Nephron (organoid): Measurements from ENCODE around the gene CFAP97D2.
A peak's percentile ranks its signal among the peaks of the same experiment; 100 is the strongest.

Experiments
- H3K27ac Mint-ChIP-seq, 3 experiments: 2 replicates each; pipeline ENCODE4 v1.8.0; 2020; ENCODE audit warnings: mixed read lengths in 3 of 3, mild to moderate bottlenecking in 2 of 3, moderate library complexity in 1 of 3
- H3K27me3 Mint-ChIP-seq: 2 replicates; pipeline ENCODE4 v1.8.0; 2021; ENCODE audit warnings: low read depth, mild to moderate bottlenecking, moderate library complexity, mixed read lengths
- H3K36me3 Mint-ChIP-seq: 2 replicates; pipeline ENCODE4 v1.8.0; 2020; ENCODE audit warnings: low read depth, mixed read lengths
- H3K4me1 Mint-ChIP-seq: 2 replicates; pipeline ENCODE4 v1.8.0; 2020; ENCODE audit warnings: mixed read lengths
- H3K4me3 Mint-ChIP-seq, 3 experiments: 2 replicates each; pipeline ENCODE4 v1.8.0; 2020; ENCODE audit warnings: mild to moderate bottlenecking in 3 of 3, mixed read lengths in 3 of 3, moderate library complexity in 2 of 3
- H3K9me3 Mint-ChIP-seq: 2 replicates; pipeline ENCODE4 v1.8.0; 2020; ENCODE audit warnings: mixed read lengths
- TF ChIP-seq, protein P1 (sequence below), 3 experiments: fragments of 200-600 bp; sonication (generic); IDR thresholded peaks; one replicate each; pipeline ENCODE4 v1.5.0; 2021; ENCODE audit warnings: antibody characterized with exemption in 3 of 3; ENCODE audit not compliant: unreplicated experiment in 3 of 3

CFAP97D2 gene

DNA sequence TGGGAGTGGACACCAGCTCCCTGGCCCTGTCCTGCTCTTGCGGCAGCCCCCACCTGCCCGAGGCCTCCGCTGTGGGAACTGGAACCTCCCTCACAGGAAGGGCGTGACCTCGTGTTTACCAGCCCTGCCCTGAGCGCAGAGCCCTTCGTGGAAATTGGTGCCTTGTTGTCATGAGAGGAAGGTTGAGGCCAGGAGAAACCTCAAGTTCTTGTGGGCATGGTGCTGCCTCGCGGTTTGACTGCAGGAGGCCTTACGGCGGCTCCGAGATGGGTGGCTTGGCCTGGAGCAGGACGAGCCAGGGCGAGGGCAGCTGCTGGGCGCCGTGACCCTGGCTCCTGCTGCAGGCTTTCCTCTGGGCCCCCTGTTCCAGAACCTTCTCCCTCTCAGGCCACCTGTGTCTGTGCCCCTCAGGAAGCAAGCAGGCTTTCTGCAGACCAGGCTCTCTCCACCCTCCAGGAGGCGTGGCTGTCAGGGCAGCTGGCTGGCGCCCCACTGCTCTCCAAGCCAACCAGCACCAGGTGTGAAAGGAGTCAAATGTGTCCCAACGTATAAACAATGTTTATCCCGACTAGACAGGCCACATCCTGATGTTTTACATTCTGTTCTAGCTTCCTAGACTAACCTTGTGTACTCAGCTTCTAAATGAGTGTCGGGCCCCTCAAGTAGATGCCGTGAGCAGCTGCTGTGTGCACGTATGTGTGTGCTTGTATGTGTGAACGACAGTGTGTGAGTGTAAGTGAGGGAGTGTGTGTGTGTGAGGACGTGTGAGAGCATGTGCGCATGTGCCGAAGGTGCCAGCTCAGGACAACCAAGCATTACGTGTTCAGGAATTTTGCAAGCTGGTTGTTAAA is 36.2 kb upstream of the CFAP97D2 start:
- Mint-ChIP-seq H3K27ac (no peak overlapping the region), H3K4me1 (no peaks in the 10 kb centered on the region), H3K9me3 (no peaks in the 10 kb centered on the region), H3K4me3 (no peak overlapping the region), H3K36me3 (no peaks in the 10 kb centered on the region), H3K27me3 (peaks cover 15% of the 10 kb centered on the region)
- TF ChIP-seq, protein P1, sequence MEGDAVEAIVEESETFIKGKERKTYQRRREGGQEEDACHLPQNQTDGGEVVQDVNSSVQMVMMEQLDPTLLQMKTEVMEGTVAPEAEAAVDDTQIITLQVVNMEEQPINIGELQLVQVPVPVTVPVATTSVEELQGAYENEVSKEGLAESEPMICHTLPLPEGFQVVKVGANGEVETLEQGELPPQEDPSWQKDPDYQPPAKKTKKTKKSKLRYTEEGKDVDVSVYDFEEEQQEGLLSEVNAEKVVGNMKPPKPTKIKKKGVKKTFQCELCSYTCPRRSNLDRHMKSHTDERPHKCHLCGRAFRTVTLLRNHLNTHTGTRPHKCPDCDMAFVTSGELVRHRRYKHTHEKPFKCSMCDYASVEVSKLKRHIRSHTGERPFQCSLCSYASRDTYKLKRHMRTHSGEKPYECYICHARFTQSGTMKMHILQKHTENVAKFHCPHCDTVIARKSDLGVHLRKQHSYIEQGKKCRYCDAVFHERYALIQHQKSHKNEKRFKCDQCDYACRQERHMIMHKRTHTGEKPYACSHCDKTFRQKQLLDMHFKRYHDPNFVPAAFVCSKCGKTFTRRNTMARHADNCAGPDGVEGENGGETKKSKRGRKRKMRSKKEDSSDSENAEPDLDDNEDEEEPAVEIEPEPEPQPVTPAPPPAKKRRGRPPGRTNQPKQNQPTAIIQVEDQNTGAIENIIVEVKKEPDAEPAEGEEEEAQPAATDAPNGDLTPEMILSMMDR (IDR thresholded peaks at IDR 0.05; ENCODE audit: unreplicated experiment in 3 of 3) = no peak

DNA sequence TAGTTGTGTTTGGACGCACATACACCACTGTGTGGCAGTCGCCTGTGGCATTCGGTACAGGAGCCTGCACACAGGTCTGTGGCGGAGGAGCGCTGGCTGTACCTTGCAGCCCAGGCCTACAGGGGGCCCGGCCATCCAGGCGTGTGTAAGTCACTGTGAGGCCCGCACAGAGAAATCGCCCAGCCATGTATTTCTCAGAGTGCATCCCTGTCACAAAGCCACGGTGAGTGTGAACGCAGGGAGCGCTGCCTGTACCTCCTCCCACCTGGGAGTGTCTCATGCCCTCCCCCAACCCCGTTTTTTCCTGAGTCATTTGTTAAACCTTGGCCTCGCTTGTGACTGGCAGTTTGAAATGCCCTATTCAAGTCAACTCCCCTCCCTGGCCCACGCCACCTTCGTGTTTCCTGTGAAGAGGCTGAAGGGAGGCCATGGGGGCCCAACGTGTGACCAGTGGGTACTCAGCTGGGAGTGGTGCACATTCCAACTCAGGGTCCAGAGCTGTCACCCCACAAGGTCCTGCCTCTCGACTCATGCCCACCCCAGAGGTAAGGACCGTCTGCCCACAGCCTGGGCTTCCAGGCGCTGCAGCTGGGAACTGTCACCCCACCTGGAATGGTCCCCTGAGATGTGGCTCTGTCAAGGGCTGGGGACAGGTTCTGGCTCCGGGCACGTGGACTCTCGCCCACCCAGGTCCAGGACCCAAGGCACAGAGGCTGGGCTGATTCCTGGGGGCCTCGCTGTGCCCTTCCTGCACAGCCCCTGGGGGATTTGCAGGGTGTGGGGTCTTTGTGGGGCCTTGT is 35.1 kb upstream of the CFAP97D2 start:
- H3K9me3 Mint-ChIP-seq = no peaks in the 10 kb centered on the region
- peaks cover 17% of the 10 kb centered on the region for H3K27me3 Mint-ChIP-seq
- H3K4me1 Mint-ChIP-seq = no peaks in the 10 kb centered on the region
- no peak overlapping the region for H3K27ac Mint-ChIP-seq
- no peak overlapping the region for H3K4me3 Mint-ChIP-seq
- no peaks in the 10 kb centered on the region for H3K36me3 Mint-ChIP-seq
- TF ChIP-seq, protein P1 (IDR thresholded peaks at IDR 0.05; ENCODE audit: unreplicated experiment in 3 of 3) = peak; percentile 45 to 61 (median 48)

DNA sequence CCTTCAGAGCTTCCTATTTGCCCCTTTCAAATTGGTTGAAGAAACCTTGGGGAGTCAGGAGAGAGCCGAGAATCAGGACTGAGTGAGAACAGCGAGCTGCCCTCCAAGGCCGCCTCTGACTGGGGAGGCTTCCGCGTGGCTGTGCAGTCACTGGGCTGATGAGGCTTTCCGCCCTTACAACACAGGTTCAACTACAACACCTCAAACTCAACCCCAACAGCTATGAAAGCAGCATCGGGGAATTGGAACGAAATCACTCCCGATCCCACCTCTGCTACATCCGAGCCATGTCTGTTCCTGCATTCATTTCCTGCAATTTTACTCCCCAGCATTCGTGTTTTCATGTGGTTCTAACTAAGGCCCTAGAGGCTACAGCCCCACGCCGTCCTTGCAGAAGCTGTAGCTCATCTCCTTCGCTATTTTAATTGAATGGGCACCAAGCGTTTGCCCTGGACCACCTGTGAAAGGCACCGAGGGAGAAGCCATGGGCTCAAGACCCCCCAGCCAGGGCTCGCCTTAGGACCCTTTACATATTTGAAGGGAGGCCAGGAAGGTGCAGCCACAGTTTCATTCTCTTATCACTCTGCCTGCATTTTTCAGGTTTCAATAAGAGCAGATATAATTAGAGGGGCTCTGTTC is 34.3 kb upstream of the CFAP97D2 start:
- Mint-ChIP-seq H3K27ac (no peak overlapping the region), H3K4me3 (no peak overlapping the region), H3K27me3 (peaks cover 17% of the 10 kb centered on the region), H3K4me1 (no peaks in the 10 kb centered on the region), H3K9me3 (no peaks in the 10 kb centered on the region), H3K36me3 (no peaks in the 10 kb centered on the region)
- TF ChIP-seq, protein P1 (IDR thresholded peaks at IDR 0.05; ENCODE audit: unreplicated experiment in 3 of 3) = no peak

DNA sequence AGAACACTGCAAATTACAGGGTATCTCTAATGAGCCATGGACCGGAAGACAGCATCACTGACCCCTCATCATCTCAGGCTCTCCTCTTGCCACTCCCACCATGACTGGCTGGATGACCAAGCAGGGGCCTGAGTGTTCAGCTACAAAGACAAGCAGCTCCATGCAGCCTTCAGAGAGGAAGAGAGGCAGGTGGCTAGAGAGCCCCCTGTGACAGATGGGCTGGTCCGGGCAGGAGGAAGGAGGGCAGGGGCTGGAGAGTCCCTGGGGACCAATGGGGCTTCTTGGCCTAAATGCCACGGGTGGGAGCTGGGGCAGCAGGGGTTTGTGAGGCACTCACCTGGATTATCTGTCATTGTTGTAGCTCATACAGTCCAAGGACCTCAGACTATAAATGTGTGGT is 33.8 kb upstream of the CFAP97D2 start:
- H3K4me3 Mint-ChIP-seq = no peak overlapping the region
- TF ChIP-seq, protein P1 (IDR thresholded peaks at IDR 0.05; ENCODE audit: unreplicated experiment in 3 of 3) = no peak

DNA sequence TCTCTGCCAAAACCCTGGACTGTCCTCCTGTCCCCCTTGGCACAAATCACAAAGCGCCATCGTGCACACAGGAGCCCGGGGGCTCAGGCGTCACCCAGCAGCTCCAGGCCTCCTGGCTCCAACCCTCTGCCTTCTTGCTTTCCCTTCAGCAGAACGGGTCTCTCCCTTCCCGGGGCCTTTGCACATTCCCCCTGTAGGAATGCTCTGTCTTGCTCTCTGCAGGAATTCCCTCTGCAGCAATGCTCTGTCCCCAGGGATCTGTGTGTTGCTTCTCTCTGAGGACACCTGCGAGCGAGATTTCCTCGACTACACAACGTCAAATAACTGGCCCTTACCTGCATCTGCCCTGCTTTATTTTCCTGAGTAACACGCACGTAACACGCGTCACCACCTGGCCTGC is 33.3 kb upstream of the CFAP97D2 start:
- TF ChIP-seq, protein P1 (IDR thresholded peaks at IDR 0.05; ENCODE audit: unreplicated experiment in 3 of 3) = no peak
- H3K4me3 Mint-ChIP-seq = no peak overlapping the region
- H3K9me3 Mint-ChIP-seq = no peaks in the 10 kb centered on the region
- H3K4me1 Mint-ChIP-seq = no peaks in the 10 kb centered on the region
- H3K27me3 Mint-ChIP-seq = peaks cover 17% of the 10 kb centered on the region
- H3K27ac Mint-ChIP-seq = no peak overlapping the region
- no peaks in the 10 kb centered on the region for H3K36me3 Mint-ChIP-seq

More for the DNA sequence above, 33.8 kb upstream of the CFAP97D2 start:
- Mint-ChIP-seq H3K27ac (no peak overlapping the region), H3K4me1 (no peaks in the 10 kb centered on the region), H3K27me3 (peaks cover 17% of the 10 kb centered on the region), H3K9me3 (no peaks in the 10 kb centered on the region), H3K36me3 (no peaks in the 10 kb centered on the region)
